ENCODE results near the gene CLIP2.
"Not testable (repeated sequence)": the region's sequence is repeated elsewhere in the genome, so short reads cannot be mapped to it uniquely, and the experiment has no call there.

DNA sequence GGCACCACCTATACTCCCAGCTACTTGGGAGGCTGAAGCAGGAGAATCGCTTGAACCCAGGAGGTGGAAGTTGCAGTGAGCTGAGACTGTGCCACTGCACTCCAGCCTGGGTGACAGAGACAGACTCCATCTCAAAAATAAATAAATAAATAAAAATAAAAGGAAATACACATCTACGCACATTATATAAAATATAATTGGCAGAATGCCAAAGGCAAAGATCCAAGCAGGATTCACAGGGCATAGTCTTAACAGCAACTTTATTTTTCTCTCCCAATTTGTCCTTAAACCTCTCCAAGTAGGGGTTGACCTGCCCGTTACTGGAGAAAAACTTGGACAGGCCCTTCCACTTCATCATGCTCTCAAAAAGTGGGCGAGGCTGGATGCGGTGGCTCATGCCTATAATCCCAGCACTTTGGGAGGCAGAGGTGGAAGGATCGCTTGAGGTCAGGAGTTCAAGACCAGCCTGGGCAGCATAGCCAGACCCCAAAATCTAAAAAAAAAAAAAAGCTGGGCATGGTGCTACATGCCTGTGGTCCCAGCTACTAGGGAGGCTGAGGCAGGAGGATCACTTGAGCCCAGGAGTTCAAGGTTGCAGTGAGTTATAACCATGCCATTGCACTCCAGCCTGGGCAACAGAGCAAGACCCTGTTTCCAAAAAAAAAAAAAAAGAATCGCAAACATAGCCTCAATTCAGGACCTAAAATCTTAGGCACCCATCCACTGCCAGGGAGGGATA is 125.6 kb downstream of the CLIP2 start:
- TF ChIP-seq CTCF (IDR thresholded peaks at IDR 0.05); POLR2AphosphoS5 (IDR thresholded peaks at IDR 0.05); POLR2A (IDR thresholded peaks at IDR 0.05; ENCODE audit: low read depth): not testable (repeated sequence)

Measured in esophagus muscularis mucosa (tissue), 3 donors.